Fibroblast of peridontal ligament (primary cell): ENCODE results near the gene TEX30.
A peak's percentile ranks its signal among the peaks of the same experiment; 100 is the strongest.

ENCODE experiments used
- DNase-seq: peaks from one replicate; pipeline ENCODE4 v3.0.0-alpha.2; 2010; ENCODE audit errors: extremely low read depth

TEX30 gene

GRCh38 chr13:102779436-102780159, 6.0 kb upstream of the TEX30 start:
- DNase-seq, result no peak

- DNase-seq, result no peak
Observed at GRCh38 chr13:102777736-102778135, 4.2 kb upstream of the TEX30 start.

- no peak for DNase-seq
Observed at GRCh38 chr13:102776271-102776670, 2.7 kb upstream of the TEX30 start.

- no peak for DNase-seq
Observed at GRCh38 chr13:102774591-102775520, 1.3 kb upstream of the TEX30 start.

GRCh38 chr13:102774214-102774568, 605 bp upstream of the TEX30 start:
- DNase-seq, result no peak

GRCh38 chr13:102772042-102772425, 1.6 kb downstream of the TEX30 start:
- DNase-seq, result no peak

- DNase-seq, result peak; percentile 4
Observed at GRCh38 chr13:102771298-102772041, 2.1 kb downstream of the TEX30 start.

- no peak for DNase-seq
Observed at GRCh38 chr13:102770435-102770834, 3.2 kb downstream of the TEX30 start.

- peak; percentile 54 for DNase-seq
Observed at GRCh38 chr13:102769679-102770078, 3.9 kb downstream of the TEX30 start.

GRCh38 chr13:102768909-102769308, 4.7 kb downstream of the TEX30 start:
- DNase-seq, result peak; percentile 41

GRCh38 chr13:102763741-102764140, 9.8 kb downstream of the TEX30 start:
- no peak for DNase-seq

- no peak for DNase-seq
Observed at GRCh38 chr13:102761071-102761470, 12.5 kb downstream of the TEX30 start.

GRCh38 chr13:102758842-102759241, 14.7 kb downstream of the TEX30 start:
- DNase-seq, result no peak

GRCh38 chr13:102757006-102757405, 16.6 kb downstream of the TEX30 start:
- DNase-seq, result no peak

- DNase-seq, result no peak
Observed at GRCh38 chr13:102751886-102752285, 21.7 kb downstream of the TEX30 start.

- no peak for DNase-seq
Observed at GRCh38 chr13:102742506-102742905, 31.1 kb downstream of the TEX30 start.

- DNase-seq, result no peak
Observed at GRCh38 chr13:102742101-102742500, 31.5 kb downstream of the TEX30 start.

GRCh38 chr13:102729560-102730270, 43.9 kb downstream of the TEX30 start:
- peak; percentile 89 for DNase-seq

- no peak for DNase-seq
Observed at GRCh38 chr13:102726430-102726829, 47.2 kb downstream of the TEX30 start.

GRCh38 chr13:102724923-102725322, 48.7 kb downstream of the TEX30 start:
- peak; percentile 80 for DNase-seq

- DNase-seq, result peak; percentile 77
Observed at GRCh38 chr13:102721800-102722231, 51.8 kb downstream of the TEX30 start.

- no peak for DNase-seq
Observed at GRCh38 chr13:102718746-102719145, 54.8 kb downstream of the TEX30 start.
